ENCODE data around the gene PARD3. TPM values are rescaled to one million over a fixed set of nuclear protein-coding genes. Genes with fewer than 3 reads are reported as not detected.

The PARD3 gene
- total RNA-seq, 1 donor from 2014 or later, result 98.2 TPM

GRCh38 chr10:34166823-34167222 lies 648.3 kb downstream of the PARD3 start:
- DNase-seq (ENCODE audit: low read depth) (no peak), FAIRE-seq (no peak)
- Histone ChIP-seq H3K4me3 (ENCODE audit: low read depth, low read length) (no peak overlapping the region), H3K36me3 (ENCODE audit: control insufficient read depth, insufficient read depth, low read length) (no peaks in the 10 kb centered on the region), H3K27me3 (ENCODE audit: control insufficient read depth, insufficient read depth, low read length) (no peaks in the 10 kb centered on the region)
- no peak for TF ChIP-seq CTCF (IDR thresholded peaks at IDR 0.05; ENCODE audit: insufficient read depth, low read length, severe bottlenecking)

GRCh38 chr10:34166354-34166753 lies 648.7 kb downstream of the PARD3 start:
- no peak for TF ChIP-seq CTCF (IDR thresholded peaks at IDR 0.05; ENCODE audit: insufficient read depth, low read length, severe bottlenecking)
- Histone ChIP-seq H3K36me3 (ENCODE audit: control insufficient read depth, insufficient read depth, low read length) (no peaks in the 10 kb centered on the region), H3K4me3 (ENCODE audit: low read depth, low read length) (no peak overlapping the region), H3K27me3 (ENCODE audit: control insufficient read depth, insufficient read depth, low read length) (no peaks in the 10 kb centered on the region)
- no peak for FAIRE-seq
- DNase-seq (ENCODE audit: low read depth), result no peak

GRCh38 chr10:34164029-34164428 lies 651.1 kb downstream of the PARD3 start:
- Histone ChIP-seq H3K27me3 (ENCODE audit: control insufficient read depth, insufficient read depth, low read length) (no peaks in the 10 kb centered on the region), H3K36me3 (ENCODE audit: control insufficient read depth, insufficient read depth, low read length) (no peaks in the 10 kb centered on the region), H3K4me3 (ENCODE audit: low read depth, low read length) (no peak overlapping the region)
- DNase-seq (ENCODE audit: low read depth) (no peak), FAIRE-seq (no peak)
- no peak for TF ChIP-seq CTCF (IDR thresholded peaks at IDR 0.05; ENCODE audit: insufficient read depth, low read length, severe bottlenecking)

GRCh38 chr10:34163075-34163905 lies 651.8 kb downstream of the PARD3 start:
- Histone ChIP-seq H3K4me3 (ENCODE audit: low read depth, low read length) (no peak overlapping the region), H3K36me3 (ENCODE audit: control insufficient read depth, insufficient read depth, low read length) (no peaks in the 10 kb centered on the region), H3K27me3 (ENCODE audit: control insufficient read depth, insufficient read depth, low read length) (no peaks in the 10 kb centered on the region)
- TF ChIP-seq CTCF (IDR thresholded peaks at IDR 0.05; ENCODE audit: insufficient read depth, low read length, severe bottlenecking), result no peak
- FAIRE-seq (no peak), DNase-seq (ENCODE audit: low read depth) (no peak)

- Histone ChIP-seq H3K27me3 (ENCODE audit: control insufficient read depth, insufficient read depth, low read length) (no peaks in the 10 kb centered on the region), H3K4me3 (ENCODE audit: low read depth, low read length) (no peak overlapping the region), H3K36me3 (ENCODE audit: control insufficient read depth, insufficient read depth, low read length) (no peaks in the 10 kb centered on the region)
- FAIRE-seq (no peak), DNase-seq (ENCODE audit: low read depth) (no peak)
- TF ChIP-seq CTCF (IDR thresholded peaks at IDR 0.05; ENCODE audit: insufficient read depth, low read length, severe bottlenecking), result no peak
These were observed 653.2 kb downstream of the PARD3 start for GRCh38 chr10:34161777-34162370.
